ENCODE measurements around the gene RAD51B.

Gene RAD51B

DNA sequence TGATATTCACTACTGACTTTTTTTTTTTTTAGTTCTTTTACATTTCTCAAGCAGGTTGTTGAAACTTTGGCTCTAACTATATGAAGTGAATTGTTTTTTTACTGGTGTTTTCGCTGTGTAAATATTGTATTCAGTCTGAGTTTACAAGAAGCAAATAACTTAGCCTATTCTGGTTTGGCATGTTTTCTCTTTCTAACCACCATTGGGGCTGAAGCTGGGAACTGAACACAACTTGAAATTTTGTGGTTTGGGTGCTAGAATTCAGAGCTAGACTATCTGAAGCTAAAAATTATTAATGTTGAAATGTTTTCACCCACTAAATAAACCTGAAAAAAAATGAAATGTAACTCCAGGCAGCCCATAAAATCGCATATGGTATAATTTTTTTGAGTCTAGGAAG lies 37.2 kb downstream of the RAD51B start:
- H3K4me3 ChIP-seq = no peak overlapping the region
- H3K9ac ChIP-seq = no peak overlapping the region
- H3K36me3 ChIP-seq = peaks cover 4% of the 10 kb centered on the region; the same call in 1 of the 2 replicates
- H3K4me1 ChIP-seq = peaks cover 14% of the 10 kb centered on the region
- H3K27me3 ChIP-seq = no peaks in the 10 kb centered on the region
- no peaks in the 10 kb centered on the region for H3K9me3 ChIP-seq
- H3K4me2 ChIP-seq = no peak overlapping the region
- no peak for TF ChIP-seq Cebpa-rat (IDR thresholded peaks at IDR 0.05)
- no peak overlapping the region for H3K27ac ChIP-seq
- H4K20me1 ChIP-seq = no peaks in the 10 kb centered on the region

DNA sequence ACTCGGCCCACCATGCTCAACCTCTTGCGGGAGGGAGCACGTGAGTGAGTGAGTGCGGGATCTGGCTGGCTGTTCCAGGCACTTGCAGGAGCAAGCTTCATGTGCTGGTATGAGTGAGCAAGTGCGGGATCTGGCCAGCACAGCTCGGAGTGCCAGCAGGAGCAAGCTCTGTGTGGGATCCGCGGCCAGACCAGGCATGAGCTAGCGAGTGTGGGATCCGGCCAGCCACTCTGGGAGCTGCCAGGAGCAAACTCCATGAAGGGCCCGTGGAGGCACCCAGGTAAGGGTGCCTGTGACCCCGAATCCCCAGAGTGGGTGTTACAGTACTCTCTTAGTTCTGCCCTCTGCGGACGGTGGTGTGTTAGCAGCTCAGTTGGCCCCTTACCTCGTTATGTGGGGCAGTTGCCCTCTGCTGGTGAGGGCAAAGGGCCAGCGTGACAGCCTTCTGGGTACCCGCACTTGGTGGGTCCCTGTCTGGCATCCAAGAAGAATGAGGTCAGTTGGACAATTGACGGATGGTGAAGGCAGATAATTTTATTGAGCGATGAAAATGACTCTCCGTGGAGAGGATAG lies 38.3 kb downstream of the RAD51B start:
- no peak overlapping the region for H3K9ac ChIP-seq
- H3K4me2 ChIP-seq = no peak overlapping the region
- H3K27ac ChIP-seq = no peak overlapping the region
- H3K9me3 ChIP-seq = no peaks in the 10 kb centered on the region
- TF ChIP-seq Cebpa-rat (IDR thresholded peaks at IDR 0.05) = no peak
- H4K20me1 ChIP-seq = no peaks in the 10 kb centered on the region
- no peaks in the 10 kb centered on the region for H3K27me3 ChIP-seq
- no peak overlapping the region for H3K4me3 ChIP-seq
- peaks cover 4% of the 10 kb centered on the region; the same call in 1 of the 2 replicates for H3K4me1 ChIP-seq
- H3K36me3 ChIP-seq = peaks cover 4% of the 10 kb centered on the region; the same call in 1 of the 2 replicates

- no peak for TF ChIP-seq Cebpa-rat (IDR thresholded peaks at IDR 0.05)
- no peak overlapping the region for H3K27ac ChIP-seq
Measured at GRCh38 chr14:67859169-67859749, 39.7 kb downstream of the RAD51B start.

GRCh38 chr14:67863223-67863622 lies 43.6 kb downstream of the RAD51B start:
- Histone ChIP-seq H3K27ac (no peak overlapping the region), H3K9ac (no peak overlapping the region), H3K36me3 (peaks cover 18% of the 10 kb centered on the region), H4K20me1 (no peaks in the 10 kb centered on the region), H3K4me1 (no peaks in the 10 kb centered on the region), H3K4me3 (no peak overlapping the region), H3K27me3 (no peaks in the 10 kb centered on the region), H3K4me2 (no peak overlapping the region), H3K9me3 (no peaks in the 10 kb centered on the region)
- no peak for TF ChIP-seq Cebpa-rat (IDR thresholded peaks at IDR 0.05)

More at GRCh38 chr14:67859169-67859749, 39.7 kb downstream of the RAD51B start:
- Histone ChIP-seq H3K4me2 (no peak overlapping the region), H4K20me1 (no peaks in the 10 kb centered on the region), H3K27me3 (no peaks in the 10 kb centered on the region), H3K4me3 (no peak overlapping the region), H3K9me3 (no peaks in the 10 kb centered on the region), H3K9ac (no peak overlapping the region), H3K36me3 (peaks cover 4% of the 10 kb centered on the region; the same call in 1 of the 2 replicates), H3K4me1 (no peaks in the 10 kb centered on the region)

GRCh38 chr14:67875175-67876006 lies 55.8 kb downstream of the RAD51B start:
- no peaks in the 10 kb centered on the region for H3K27me3 ChIP-seq

GRCh38 chr14:67879026-67879425 lies 59.4 kb downstream of the RAD51B start:
- TF ChIP-seq Cebpa-rat (IDR thresholded peaks at IDR 0.05) = no peak

More at GRCh38 chr14:67875175-67876006, 55.8 kb downstream of the RAD51B start:
- no peak overlapping the region for H3K4me3 ChIP-seq
- H3K36me3 ChIP-seq = no peaks in the 10 kb centered on the region
- H3K4me2 ChIP-seq = no peak overlapping the region
- H3K4me1 ChIP-seq = no peaks in the 10 kb centered on the region
- no peak for TF ChIP-seq Cebpa-rat (IDR thresholded peaks at IDR 0.05)
- H3K9ac ChIP-seq = no peak overlapping the region
- H3K9me3 ChIP-seq = no peaks in the 10 kb centered on the region
- no peaks in the 10 kb centered on the region for H4K20me1 ChIP-seq
- H3K27ac ChIP-seq = no peak overlapping the region

DNA sequence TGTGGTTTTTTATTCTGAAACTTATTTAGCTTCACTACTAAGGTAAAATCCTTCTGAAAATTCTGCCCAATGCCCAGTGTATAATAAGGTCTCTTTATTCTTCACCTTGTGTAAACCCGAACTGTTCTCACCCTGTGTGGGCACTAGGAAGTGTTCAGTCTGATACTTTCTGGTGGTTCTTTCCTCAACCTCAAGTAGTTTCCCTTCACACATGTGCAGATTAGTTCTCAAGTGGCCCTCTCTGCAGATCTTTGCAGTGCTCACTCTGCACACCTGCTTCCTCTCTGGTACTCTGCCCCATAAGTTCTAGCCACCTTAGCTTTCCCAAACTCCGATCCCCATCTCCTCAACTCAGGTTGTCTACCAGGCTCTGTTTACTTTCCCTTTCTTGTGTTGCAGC lies 61.6 kb downstream of the RAD51B start:
- Histone ChIP-seq H3K9ac (no peak overlapping the region), H4K20me1 (no peaks in the 10 kb centered on the region), H3K4me2 (0 out of 2 replicates have a peak overlapping the region, but pooled peaks have one; percentile 5), H3K4me3 (no peak overlapping the region), H3K4me1 (no peaks in the 10 kb centered on the region; the same call in 1 of the 2 replicates), H3K9me3 (no peaks in the 10 kb centered on the region), H3K36me3 (no peaks in the 10 kb centered on the region), H3K27me3 (no peaks in the 10 kb centered on the region), H3K27ac (no peak overlapping the region)
- TF ChIP-seq Cebpa-rat (IDR thresholded peaks at IDR 0.05) = no peak

More at GRCh38 chr14:67879026-67879425, 59.4 kb downstream of the RAD51B start:
- Histone ChIP-seq H3K9ac (no peak overlapping the region), H3K4me2 (no peak overlapping the region), H3K36me3 (no peaks in the 10 kb centered on the region), H3K9me3 (no peaks in the 10 kb centered on the region), H4K20me1 (no peaks in the 10 kb centered on the region), H3K27me3 (no peaks in the 10 kb centered on the region), H3K27ac (no peak overlapping the region), H3K4me3 (no peak overlapping the region), H3K4me1 (no peaks in the 10 kb centered on the region; the same call in 1 of the 2 replicates)

GRCh38 chr14:67882986-67883555 lies 63.5 kb downstream of the RAD51B start:
- H3K4me2 ChIP-seq = no peak overlapping the region
- no peaks in the 10 kb centered on the region; the same call in 1 of the 2 replicates for H3K4me1 ChIP-seq
- no peak overlapping the region for H3K27ac ChIP-seq

DNA sequence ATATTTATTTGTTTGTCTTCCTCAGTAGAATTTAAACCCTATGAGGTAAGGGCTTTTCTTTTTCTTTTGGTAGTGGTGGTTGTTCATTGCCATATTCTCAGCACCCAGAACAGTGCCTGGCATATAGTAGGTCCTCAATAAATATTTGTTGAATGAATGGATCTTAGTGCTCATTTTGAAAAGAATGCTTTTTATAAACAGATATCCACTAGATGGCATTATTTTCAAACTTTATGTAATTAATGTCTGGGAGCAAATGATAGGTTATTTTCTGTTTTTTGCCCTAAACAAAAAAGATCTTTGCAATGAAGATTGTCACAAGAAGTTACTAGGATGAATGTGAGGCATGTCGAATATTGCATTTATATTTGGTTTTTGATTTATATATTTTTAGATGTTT lies 64.1 kb downstream of the RAD51B start:
- no peaks in the 10 kb centered on the region for H4K20me1 ChIP-seq
- no peak overlapping the region for H3K27ac ChIP-seq
- H3K4me1 ChIP-seq = no peaks in the 10 kb centered on the region; the same call in 1 of the 2 replicates
- H3K27me3 ChIP-seq = no peaks in the 10 kb centered on the region
- H3K9ac ChIP-seq = no peak overlapping the region
- no peak overlapping the region for H3K4me2 ChIP-seq
- no peak overlapping the region for H3K4me3 ChIP-seq
- no peaks in the 10 kb centered on the region for H3K36me3 ChIP-seq
- H3K9me3 ChIP-seq = no peaks in the 10 kb centered on the region
- TF ChIP-seq Cebpa-rat (IDR thresholded peaks at IDR 0.05) = no peak

More at GRCh38 chr14:67882986-67883555, 63.5 kb downstream of the RAD51B start:
- no peak overlapping the region for H3K9ac ChIP-seq
- no peaks in the 10 kb centered on the region for H3K27me3 ChIP-seq
- no peaks in the 10 kb centered on the region for H3K9me3 ChIP-seq
- H3K4me3 ChIP-seq = no peak overlapping the region
- TF ChIP-seq Cebpa-rat (IDR thresholded peaks at IDR 0.05) = no peak
- no peaks in the 10 kb centered on the region for H3K36me3 ChIP-seq
- H4K20me1 ChIP-seq = no peaks in the 10 kb centered on the region
